Measurements from ENCODE around the gene C9orf50.

GRCh38 chr9:129562514-129562913 lies 58.4 kb downstream of the C9orf50 start:
- no peak for TF ChIP-seq CTCF (IDR thresholded peaks at IDR 0.05)
- TF ChIP-seq POLR2AphosphoS5 (IDR thresholded peaks at IDR 0.05), result no peak
- no peak for TF ChIP-seq EP300 (IDR thresholded peaks at IDR 0.05)
